Parathyroid adenoma (tissue), 2 donors: ENCODE measurements around the gene PCDHGA4.
A peak's percentile ranks its signal among the peaks of the same experiment; 100 is the strongest.

Experiments used
- H2AFZ ChIP-seq: fragments of 300-600 bp; sonication (generic); one replicate; pipeline ENCODE4 v1.7.0; 2017; ENCODE audit warnings: antibody characterized with exemption, mild to moderate bottlenecking
- H3K27ac ChIP-seq: fragments of 300-600 bp; sonication (generic); one replicate; pipeline ENCODE4 v1.7.0; 2017
- H3K27me3 ChIP-seq: fragments of 300-600 bp; sonication (generic); one replicate; pipeline ENCODE4 v1.7.0; 2017; ENCODE audit warnings: low read length; ENCODE audit not compliant: control insufficient read depth, insufficient read depth
- H3K36me3 ChIP-seq: fragments of 300-600 bp; sonication (generic); one replicate; pipeline ENCODE4 v1.7.0; 2017; ENCODE audit warnings: low read length; ENCODE audit not compliant: control insufficient read depth, insufficient read depth
- H3K4me1 ChIP-seq: fragments of 300-600 bp; sonication (generic); one replicate; pipeline ENCODE4 v1.7.0; 2017; ENCODE audit warnings: control low read depth
- H3K4me2 ChIP-seq: fragments of 300-600 bp; sonication (generic); one replicate; pipeline ENCODE4 v1.7.0; 2017; ENCODE audit warnings: low read length
- H3K4me3 ChIP-seq: fragments of 300-600 bp; sonication (generic); one replicate; pipeline ENCODE4 v1.7.0; 2017; ENCODE audit warnings: low read depth, low read length
- H3K79me2 ChIP-seq: fragments of 300-600 bp; sonication (generic); one replicate; pipeline ENCODE4 v1.7.0; 2017; ENCODE audit warnings: control low read depth
- H3K9ac ChIP-seq: fragments of 300-600 bp; sonication (generic); one replicate; pipeline ENCODE4 v1.7.0; 2017; ENCODE audit warnings: mild to moderate bottlenecking
- H3K9me3 ChIP-seq: fragments of 300-600 bp; sonication (generic); one replicate; pipeline ENCODE4 v1.7.0; 2017; ENCODE audit warnings: low read length; ENCODE audit not compliant: control insufficient read depth
- CTCF ChIP-seq: fragments of 300-600 bp; sonication (generic); IDR thresholded peaks from one replicate; pipeline ENCODE4 v1.7.0; 2017; ENCODE audit warnings: antibody characterized with exemption, mild to moderate bottlenecking
- donor health status: primary hyperparathyroidism.

The PCDHGA4 gene

DNA sequence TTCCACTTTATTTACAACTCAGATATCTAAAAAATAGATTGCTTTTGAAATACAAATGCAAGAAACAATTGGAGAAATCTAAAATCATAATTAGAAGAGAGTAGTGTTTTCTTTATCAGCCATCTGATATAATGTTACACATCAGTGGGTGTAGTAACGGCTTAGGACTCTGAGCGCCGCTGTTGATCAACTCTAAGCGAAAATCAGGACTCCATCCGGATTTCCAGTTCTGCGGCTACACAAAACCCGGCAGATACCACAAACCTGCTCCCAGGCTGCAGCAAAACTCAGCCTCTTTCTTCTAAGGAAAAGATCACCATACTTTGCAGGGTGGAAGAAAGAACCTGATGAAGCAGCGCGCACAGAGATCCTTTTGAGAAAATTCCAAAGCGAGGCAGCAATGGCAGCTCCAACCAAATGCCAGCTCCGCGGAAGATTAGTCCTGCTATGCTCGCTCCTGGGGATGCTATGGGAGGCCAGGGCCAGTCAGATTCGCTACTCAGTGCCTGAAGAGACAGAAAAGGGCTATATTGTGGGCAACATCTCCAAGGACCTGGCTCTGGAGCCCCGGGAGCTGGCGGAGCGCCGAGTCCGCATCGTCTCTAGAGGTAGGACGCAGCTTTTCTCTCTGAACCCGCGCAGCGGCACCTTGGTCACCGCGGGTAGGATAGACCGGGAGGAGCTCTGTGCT is 47.9 kb downstream of the PCDHGA4 start, which contains the start of gene PCDHGA9:
Gene PCDHGA9, plus strand, starts transcription at position 226 of the 691 bp plus-strand sequence. Its CDS starts 175 bp downstream, at position 401.
- no peak within 1 kb of the TSS for H3K27ac ChIP-seq
- H2AFZ ChIP-seq = no peak within 1 kb of the TSS
- no peaks in the 10 kb centered on the region for H3K36me3 ChIP-seq
- peaks cover 9% of the 10 kb centered on the region for H3K9me3 ChIP-seq
- no peaks in the 10 kb centered on the region for H3K27me3 ChIP-seq
- H3K4me3 ChIP-seq = no peak within 1 kb of the TSS
- TF ChIP-seq CTCF = no peak
- H3K9ac ChIP-seq = no peak within 1 kb of the TSS
- H3K79me2 ChIP-seq = no peaks in the 10 kb centered on the region
- H3K4me1 ChIP-seq = no peaks in the 10 kb centered on the region
- H3K4me2 ChIP-seq = peak within 1 kb of the TSS; percentile 17

DNA sequence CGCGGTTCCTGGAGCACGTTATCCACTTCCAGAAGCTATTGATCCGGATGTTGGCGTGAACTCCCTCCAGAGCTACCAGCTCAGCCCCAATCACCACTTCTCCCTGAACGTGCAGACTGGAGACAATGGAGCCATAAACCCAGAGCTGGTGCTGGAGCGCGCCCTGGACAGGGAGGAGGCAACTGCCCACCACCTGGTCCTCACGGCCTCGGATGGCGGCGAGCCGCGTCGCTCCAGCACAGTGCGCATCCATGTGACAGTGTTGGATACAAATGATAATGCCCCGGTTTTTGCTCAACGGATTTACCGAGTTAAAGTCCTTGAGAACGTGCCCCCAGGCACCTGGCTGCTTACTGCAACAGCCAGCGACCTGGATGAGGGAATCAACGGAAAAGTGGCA is 48.6 kb downstream of the PCDHGA4 start:
- no peak overlapping the region for H3K4me3 ChIP-seq
- peaks cover 9% of the 10 kb centered on the region for H3K9me3 ChIP-seq
- H3K9ac ChIP-seq = no peak overlapping the region
- H3K79me2 ChIP-seq = no peaks in the 10 kb centered on the region
- H2AFZ ChIP-seq = no peak overlapping the region
- no peak overlapping the region for H3K27ac ChIP-seq
- no peaks in the 10 kb centered on the region for H3K4me1 ChIP-seq
- H3K4me2 ChIP-seq = no peak overlapping the region
- H3K36me3 ChIP-seq = no peaks in the 10 kb centered on the region
- TF ChIP-seq CTCF = no peak
- H3K27me3 ChIP-seq = no peaks in the 10 kb centered on the region
